ENCODE results near the gene BMPR1A.

BMPR1A gene

DNA sequence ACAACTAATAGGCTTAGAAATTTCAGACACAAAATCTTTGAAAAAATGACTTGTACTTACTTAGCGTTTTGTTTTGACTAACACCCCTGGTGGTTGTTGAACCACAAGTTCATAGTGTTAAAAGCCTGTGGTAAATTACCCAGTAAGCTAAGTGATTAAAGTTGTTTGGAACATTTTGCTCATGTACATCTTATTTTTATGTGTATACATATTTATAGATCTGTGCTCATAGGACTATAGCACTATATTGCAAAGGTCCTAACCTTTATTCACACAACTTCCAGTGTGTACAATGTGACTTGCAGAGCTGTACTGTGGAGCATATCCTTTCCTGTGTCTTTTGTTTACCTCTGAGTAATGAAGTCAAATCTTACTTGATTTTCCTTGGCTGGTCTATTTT, 79.6 kb downstream of the BMPR1A start:
- no peak; the same call in 1 of the 2 replicates for TF ChIP-seq CTCF (conservative IDR thresholded peaks at IDR 0.05; ENCODE audit: low read length)
- no peak for DNase-seq (ENCODE audit: low read depth)
- no peak overlapping the region for H3K4me3 ChIP-seq (ENCODE audit: low read length)

GRCh38 chr10:86837663-86838062, 81.2 kb downstream of the BMPR1A start:
- H3K4me3 ChIP-seq (ENCODE audit: low read length) = no peak overlapping the region
- DNase-seq (ENCODE audit: low read depth) = no peak
- no peak for TF ChIP-seq CTCF (conservative IDR thresholded peaks at IDR 0.05; ENCODE audit: low read length)

DNA sequence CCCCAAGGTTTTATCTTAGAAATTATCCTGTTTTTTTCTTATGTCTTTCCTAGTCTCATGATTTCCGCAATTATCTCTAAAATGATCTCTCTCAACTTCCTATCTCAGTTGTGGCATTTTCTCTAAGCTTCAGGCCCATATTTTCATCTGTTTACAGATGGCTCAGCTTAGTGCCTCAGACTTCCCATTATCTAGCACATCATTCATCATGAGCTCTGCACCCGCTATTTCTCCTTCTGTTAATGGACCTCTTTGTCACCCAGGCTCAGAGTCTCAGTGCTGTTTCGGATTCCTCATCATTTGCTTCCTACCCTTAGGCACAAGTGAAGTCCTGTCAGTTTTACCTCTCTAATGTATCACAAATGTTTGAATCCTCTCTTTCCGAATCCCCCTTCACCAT, 84.1 kb downstream of the BMPR1A start:
- H3K4me3 ChIP-seq (ENCODE audit: low read length) = no peak overlapping the region
- TF ChIP-seq CTCF (conservative IDR thresholded peaks at IDR 0.05; ENCODE audit: low read length) = no peak
- no peak for DNase-seq (ENCODE audit: low read depth)

DNA sequence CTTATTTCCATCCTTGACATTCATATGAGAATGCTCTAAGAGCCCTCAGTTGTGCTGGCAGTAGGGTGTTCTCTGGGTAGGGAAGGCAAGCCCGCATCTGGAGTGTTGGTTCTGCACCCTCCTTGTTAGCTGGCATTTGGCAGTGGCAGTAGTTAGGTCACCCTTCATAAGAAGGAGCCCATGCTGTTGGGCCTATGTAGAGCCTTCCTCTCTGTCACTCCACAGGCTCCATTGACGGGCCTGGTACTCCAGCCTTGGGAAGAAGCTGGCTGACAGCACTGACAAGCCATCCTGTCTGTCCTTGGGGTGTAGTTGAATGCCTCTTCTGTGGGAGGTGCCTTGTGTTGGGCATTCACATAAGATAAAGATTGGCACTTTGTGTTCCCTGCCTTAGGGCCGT, 89.7 kb downstream of the BMPR1A start:
- TF ChIP-seq CTCF (conservative IDR thresholded peaks at IDR 0.05; ENCODE audit: low read length) = no peak
- no peak overlapping the region for H3K4me3 ChIP-seq (ENCODE audit: low read length)
- DNase-seq (ENCODE audit: low read depth) = no peak

DNA sequence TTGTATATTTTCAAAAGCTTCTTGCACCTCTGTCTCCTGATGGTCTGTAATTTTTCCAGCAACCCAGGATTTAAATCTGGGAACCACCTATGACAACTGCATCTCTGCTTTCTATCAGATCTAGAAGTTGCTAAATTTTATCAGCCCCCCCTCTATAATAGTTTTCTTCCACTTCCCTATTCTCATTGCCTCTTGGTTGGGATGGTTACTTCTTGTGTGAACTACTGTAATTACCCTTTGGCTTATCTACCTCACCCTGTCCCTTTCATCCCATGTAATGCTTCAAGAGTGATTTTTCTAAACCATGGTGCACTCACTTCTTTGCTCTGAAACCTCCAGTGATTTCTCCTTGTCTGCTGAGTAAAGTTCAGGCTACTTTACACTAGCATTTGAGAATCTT, 92.3 kb downstream of the BMPR1A start:
- no peak for DNase-seq (ENCODE audit: low read depth)
- TF ChIP-seq CTCF (conservative IDR thresholded peaks at IDR 0.05; ENCODE audit: low read length) = no peak
- no peak overlapping the region for H3K4me3 ChIP-seq (ENCODE audit: low read length)

GRCh38 chr10:86849181-86849894, 92.9 kb downstream of the BMPR1A start:
- no peak overlapping the region for H3K4me3 ChIP-seq (ENCODE audit: low read length)
- no peak for TF ChIP-seq CTCF (conservative IDR thresholded peaks at IDR 0.05; ENCODE audit: low read length)
- no peak for DNase-seq (ENCODE audit: low read depth)

- no peak for DNase-seq (ENCODE audit: low read depth)
- H3K4me3 ChIP-seq (ENCODE audit: low read length) = no peak overlapping the region
- no peak for TF ChIP-seq CTCF (conservative IDR thresholded peaks at IDR 0.05; ENCODE audit: low read length)
Observed at GRCh38 chr10:86850481-86850880, 94.1 kb downstream of the BMPR1A start.

Measured in AG10803 (cell line).